Caco-2 (cell line): ENCODE results near the gene CD99L2. TPM values are rescaled to one million over a fixed set of nuclear protein-coding genes. Genes with fewer than 3 reads are reported as not detected.

Experiments used
- BruUV-seq: library from RNA; stranded (reverse); fragments of 400-500 nt; replicated peaks from 2 replicates; lab custom pipeline; 2021; lab: Mats Ljungman, UMichigan
- CTCF ChIA-PET: fragments of 300-600 bp; sonication (Branson Sonifier 250); formaldehyde crosslinking; loops from one replicate; lab custom pipeline; 2022; ENCODE audit warnings: antibody characterized with exemption; lab: Charles Lee
- POLR2A ChIA-PET: fragments of 300-600 bp; sonication (Branson Sonifier 250); formaldehyde crosslinking; loops from one replicate; lab custom pipeline; 2022; ENCODE audit warnings: antibody characterized with exemption; lab: Charles Lee
- DNase-seq, 2 experiments: peaks; one replicate each; pipeline versions ENCODE4 v3.0.0 to v3.0.0-alpha.2; 2020 to 2022
- H3K27me3 ChIP-seq: replicated peaks from 2 replicates; pipeline ENCODE4 v1.6.0; 2011; ENCODE audit warnings: low read length; ENCODE audit not compliant: control insufficient read depth, insufficient read depth
- H3K36me3 ChIP-seq: 2 replicates; pipeline ENCODE4 v1.5.1; 2011; ENCODE audit warnings: low read length; ENCODE audit not compliant: control insufficient read depth, insufficient read depth
- H3K4me1 ChIP-seq: fragments of 250-450 bp; sonication (Bioruptor Pico); 2 replicates; pipeline ENCODE4 v1.5.1; 2020; ENCODE audit warnings: mild to moderate bottlenecking
- H3K4me3 ChIP-seq: 2 replicates; pipeline ENCODE4 v1.5.1; 2011; ENCODE audit warnings: low read depth, mild to moderate bottlenecking, control low read depth, low read length
- H3K9me3 ChIP-seq: fragments of 250-450 bp; sonication (Bioruptor Pico); 2 replicates; pipeline ENCODE4 v1.5.1; 2020; ENCODE audit warnings: mild to moderate bottlenecking, moderate library complexity
- H3K27ac Mint-ChIP-seq: one replicate; pipeline ENCODE4 v1.8.0; 2022; ENCODE audit warnings: mixed read lengths; ENCODE audit not compliant: unreplicated experiment
- H3K27me3 Mint-ChIP-seq: one replicate; pipeline ENCODE4 v1.8.0; 2022; ENCODE audit warnings: mixed read lengths; ENCODE audit not compliant: insufficient read depth, unreplicated experiment
- H3K36me3 Mint-ChIP-seq: one replicate; pipeline ENCODE4 v1.8.0; 2022; ENCODE audit warnings: mild to moderate bottlenecking, mixed read lengths; ENCODE audit not compliant: insufficient read depth, unreplicated experiment
- H3K4me1 Mint-ChIP-seq: one replicate; pipeline ENCODE4 v1.8.0; 2022; ENCODE audit warnings: low read depth, mixed read lengths; ENCODE audit not compliant: unreplicated experiment
- H3K4me3 Mint-ChIP-seq: one replicate; pipeline ENCODE4 v1.8.0; 2022; ENCODE audit warnings: mild to moderate bottlenecking, moderate library complexity, mixed read lengths; ENCODE audit not compliant: unreplicated experiment
- H3K9me3 Mint-ChIP-seq: one replicate; pipeline ENCODE4 v1.8.0; 2022; ENCODE audit warnings: mixed read lengths; ENCODE audit not compliant: unreplicated experiment
- intact Hi-C: fragments of 100-400 bp; cut with micrococcal nuclease; formaldehyde crosslinking; loops from one replicate; pipeline ENCODE4 v1.10.0; 2022; ENCODE audit not compliant: unreplicated experiment
- total RNA-seq: library from RNA; stranded (reverse); gene quantifications from 2 replicates; pipeline ENCODE4 v1.2.3, GENCODE V29; 2022
- TF ChIP-seq, protein P1 (sequence below), 2 experiments: fragments of 200-600 bp in 1 of 2; IDR thresholded peaks; 1 replicate in 1 of 2; 2 replicates in 1 of 2; pipeline versions ENCODE4 v1.5.1 to v1.8.0; 2011 to 2022; ENCODE audit warnings: antibody characterized with exemption in 1 of 2, control low read depth in 1 of 2, inconsistent platforms in 1 of 2, low read depth in 1 of 2, low read length in 1 of 2, mild to moderate bottlenecking in 1 of 2, moderate library complexity in 1 of 2; ENCODE audit not compliant: insufficient read depth in 1 of 2, severe bottlenecking in 1 of 2, unreplicated experiment in 1 of 2

Gene CD99L2
- total RNA-seq, 1 experiment from 2014 or later = 8.6 TPM

DNA sequence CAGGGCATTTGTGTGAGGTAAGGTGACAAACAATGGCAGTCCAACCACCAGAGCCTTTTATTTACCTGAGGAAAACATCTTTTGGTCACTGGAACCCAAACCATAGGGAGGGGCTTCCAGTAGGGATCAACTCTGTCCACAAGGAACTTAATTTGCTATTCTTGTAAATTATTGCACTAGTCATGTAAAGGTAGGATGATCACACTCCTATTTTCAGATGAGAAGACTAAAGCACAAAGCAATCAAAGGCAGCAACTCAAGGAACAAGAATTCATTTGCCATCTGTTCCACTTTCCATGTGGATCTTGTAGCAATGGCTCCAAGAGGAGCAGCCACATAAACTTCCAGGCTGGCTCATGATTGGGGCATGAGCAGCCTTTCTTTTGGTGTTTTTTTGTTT, 35.3 kb downstream of the CD99L2 start:
- ChIA-PET POLR2A (no interaction called here), CTCF (no interaction called here)
- DNase-seq = no peak
- H3K4me1 ChIP-seq = no peaks in the 10 kb centered on the region
- no peak overlapping the region for H3K27ac Mint-ChIP-seq
- TF ChIP-seq, protein P1, sequence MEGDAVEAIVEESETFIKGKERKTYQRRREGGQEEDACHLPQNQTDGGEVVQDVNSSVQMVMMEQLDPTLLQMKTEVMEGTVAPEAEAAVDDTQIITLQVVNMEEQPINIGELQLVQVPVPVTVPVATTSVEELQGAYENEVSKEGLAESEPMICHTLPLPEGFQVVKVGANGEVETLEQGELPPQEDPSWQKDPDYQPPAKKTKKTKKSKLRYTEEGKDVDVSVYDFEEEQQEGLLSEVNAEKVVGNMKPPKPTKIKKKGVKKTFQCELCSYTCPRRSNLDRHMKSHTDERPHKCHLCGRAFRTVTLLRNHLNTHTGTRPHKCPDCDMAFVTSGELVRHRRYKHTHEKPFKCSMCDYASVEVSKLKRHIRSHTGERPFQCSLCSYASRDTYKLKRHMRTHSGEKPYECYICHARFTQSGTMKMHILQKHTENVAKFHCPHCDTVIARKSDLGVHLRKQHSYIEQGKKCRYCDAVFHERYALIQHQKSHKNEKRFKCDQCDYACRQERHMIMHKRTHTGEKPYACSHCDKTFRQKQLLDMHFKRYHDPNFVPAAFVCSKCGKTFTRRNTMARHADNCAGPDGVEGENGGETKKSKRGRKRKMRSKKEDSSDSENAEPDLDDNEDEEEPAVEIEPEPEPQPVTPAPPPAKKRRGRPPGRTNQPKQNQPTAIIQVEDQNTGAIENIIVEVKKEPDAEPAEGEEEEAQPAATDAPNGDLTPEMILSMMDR (IDR thresholded peaks at IDR 0.05; ENCODE audit: insufficient read depth in 1 of 2, low read depth in 1 of 2, low read length in 1 of 2, severe bottlenecking in 1 of 2, unreplicated experiment in 1 of 2) = no peak
- no peaks in the 10 kb centered on the region for H3K4me1 Mint-ChIP-seq
- H3K4me3 ChIP-seq = no peak overlapping the region
- no peaks in the 10 kb centered on the region for H3K36me3 Mint-ChIP-seq
- BruUV-seq = no TSS peak
- H3K9me3 Mint-ChIP-seq = no peaks in the 10 kb centered on the region
- H3K27me3 Mint-ChIP-seq = no peaks in the 10 kb centered on the region
- intact Hi-C loops = no loop called here
- H3K36me3 ChIP-seq = no peaks in the 10 kb centered on the region
- H3K9me3 ChIP-seq = no peaks in the 10 kb centered on the region
- H3K27me3 ChIP-seq = no peaks in the 10 kb centered on the region
- no peak overlapping the region for H3K4me3 Mint-ChIP-seq

DNA sequence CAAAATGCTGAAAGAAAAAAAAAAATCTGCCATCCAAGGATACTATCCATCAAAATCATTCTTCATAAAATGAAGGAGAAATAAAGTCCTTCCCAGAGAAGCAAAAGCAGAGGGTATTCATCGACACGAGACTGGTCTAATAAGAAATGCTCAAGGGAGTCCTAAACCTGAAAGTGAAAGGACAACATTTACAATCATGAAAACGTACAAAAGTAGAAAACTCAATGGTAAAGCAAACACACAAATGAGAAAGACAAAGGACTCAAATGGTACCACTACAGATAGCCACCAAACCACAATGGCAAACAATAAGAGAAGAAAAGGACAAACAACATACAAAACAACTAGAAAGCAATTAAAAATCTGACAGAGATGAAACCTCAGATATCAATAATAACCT, 41.0 kb downstream of the CD99L2 start:
- H3K4me3 Mint-ChIP-seq = no peak overlapping the region
- H3K27ac Mint-ChIP-seq = no peak overlapping the region
- peaks cover 14% of the 10 kb centered on the region for H3K9me3 Mint-ChIP-seq
- Histone ChIP-seq H3K9me3 (no peaks in the 10 kb centered on the region), H3K27me3 (no peaks in the 10 kb centered on the region), H3K36me3 (no peaks in the 10 kb centered on the region; the same call in 1 of the 2 replicates), H3K4me3 (no peak overlapping the region), H3K4me1 (no peaks in the 10 kb centered on the region)
- ChIA-PET POLR2A (no interaction called here), CTCF (no interaction called here)
- no peaks in the 10 kb centered on the region for H3K4me1 Mint-ChIP-seq
- H3K36me3 Mint-ChIP-seq = no peaks in the 10 kb centered on the region
- intact Hi-C loops = no loop called here
- H3K27me3 Mint-ChIP-seq = no peaks in the 10 kb centered on the region
- TF ChIP-seq, protein P1 (IDR thresholded peaks at IDR 0.05; ENCODE audit: insufficient read depth in 1 of 2, low read depth in 1 of 2, low read length in 1 of 2, severe bottlenecking in 1 of 2, unreplicated experiment in 1 of 2) = no peak
- BruUV-seq = no TSS peak
- DNase-seq = no peak

- no peaks in the 10 kb centered on the region for H3K36me3 Mint-ChIP-seq
- H3K36me3 ChIP-seq = no peaks in the 10 kb centered on the region; the same call in 1 of the 2 replicates
- TF ChIP-seq, protein P1 (IDR thresholded peaks at IDR 0.05; ENCODE audit: insufficient read depth in 1 of 2, low read depth in 1 of 2, low read length in 1 of 2, severe bottlenecking in 1 of 2, unreplicated experiment in 1 of 2) = no peak
- H3K9me3 ChIP-seq = no peaks in the 10 kb centered on the region
- POLR2A ChIA-PET = no interaction called here
- no peak overlapping the region for H3K27ac Mint-ChIP-seq
- DNase-seq = no peak
- CTCF ChIA-PET = no interaction called here
- H3K9me3 Mint-ChIP-seq = peaks cover 14% of the 10 kb centered on the region
- no peaks in the 10 kb centered on the region for H3K27me3 ChIP-seq
- H3K4me3 Mint-ChIP-seq = no peak overlapping the region
- intact Hi-C loops = no loop called here
- no peaks in the 10 kb centered on the region for H3K4me1 Mint-ChIP-seq
- BruUV-seq = no TSS peak
- H3K27me3 Mint-ChIP-seq = no peaks in the 10 kb centered on the region
- H3K4me1 ChIP-seq = no peaks in the 10 kb centered on the region
- no peak overlapping the region for H3K4me3 ChIP-seq
These were observed 41.7 kb downstream of the CD99L2 start for GRCh38 chrX:150856785-150857184.
